Fibroblast of lung (primary cell): Measurements from ENCODE around the gene CLMP. TPM values are rescaled to one million over a fixed set of nuclear protein-coding genes. Genes with fewer than 3 reads are reported as not detected.

Source experiments
- DNase-seq, 2 donors: peaks; one replicate each; pipeline versions ENCODE4 v3.0.0 to v3.0.0-alpha.2; 2010; ENCODE audit warnings: low read depth in 2 of 2
- H2AFZ ChIP-seq: 2 replicates; pipeline ENCODE4 v1.5.1; 2012; ENCODE audit warnings: low read length, control low read depth, inconsistent platforms
- H3K27ac ChIP-seq: 2 replicates; pipeline ENCODE4 v1.5.1; 2011; ENCODE audit warnings: low read length, control low read depth; ENCODE audit not compliant: insufficient read depth
- H3K27me3 ChIP-seq: 2 replicates; pipeline ENCODE4 v1.5.1; 2011; ENCODE audit warnings: mild to moderate bottlenecking, low read length; ENCODE audit not compliant: control insufficient read depth, insufficient read depth
- H3K36me3 ChIP-seq: 2 replicates; pipeline ENCODE4 v1.5.1; 2011; ENCODE audit warnings: low read length; ENCODE audit not compliant: control insufficient read depth, insufficient read depth
- H3K4me1 ChIP-seq: 2 replicates; pipeline ENCODE4 v1.5.1; 2011; ENCODE audit warnings: low read length; ENCODE audit not compliant: control insufficient read depth, insufficient read depth; ENCODE audit errors: extremely low read depth
- H3K4me2 ChIP-seq: 2 replicates; pipeline ENCODE4 v1.5.1; 2011; ENCODE audit warnings: low read length, control low read depth; ENCODE audit not compliant: insufficient read depth; ENCODE audit errors: extremely low read depth
- H3K4me3 ChIP-seq, 4 experiments: fragments of 200-600 bp in 1 of 4; sonication (generic) in 1 of 4; replicated peaks in 1 of 4; 2 replicates each; pipeline ENCODE4 v1.5.1; 2011 to 2016; ENCODE audit warnings: low read length in 4 of 4, low read depth in 3 of 4, mild to moderate bottlenecking in 3 of 4, control low read depth in 2 of 4, inconsistent platforms in 1 of 4, mixed read lengths in 1 of 4; ENCODE audit not compliant: insufficient read depth in 1 of 4; ENCODE audit errors: control extremely low read depth in 1 of 4
- H3K79me2 ChIP-seq: 2 replicates; pipeline ENCODE4 v1.5.1; 2012; ENCODE audit warnings: mild to moderate bottlenecking, low read length, inconsistent platforms; ENCODE audit not compliant: control insufficient read depth, insufficient read depth
- H3K9ac ChIP-seq: 2 replicates; pipeline ENCODE4 v1.5.1; 2011; ENCODE audit warnings: mild to moderate bottlenecking, low read length, control low read depth; ENCODE audit not compliant: insufficient read depth
- H3K9me3 ChIP-seq: 2 replicates; pipeline ENCODE4 v1.5.1; 2012; ENCODE audit warnings: low read depth, low read length; ENCODE audit not compliant: control insufficient read depth, insufficient read depth
- H4K20me1 ChIP-seq: 2 replicates; pipeline ENCODE4 v1.5.1; 2011; ENCODE audit warnings: low read length; ENCODE audit not compliant: control insufficient read depth, insufficient read depth; ENCODE audit errors: extremely low read depth
- CTCF ChIP-seq, 2 donors: IDR thresholded peaks in 1 of 2; conservative IDR thresholded peaks in 1 of 2; 1 replicate in 1 of 2; 2 replicates in 1 of 2; pipeline ENCODE4 v1.5.1; 2011 to 2012; ENCODE audit warnings: low read length in 2 of 2, control low read depth in 1 of 2, inconsistent platforms in 1 of 2, low read depth in 1 of 2, mild to moderate bottlenecking in 1 of 2
- EZH2 ChIP-seq: IDR thresholded peaks from 2 replicates; pipeline ENCODE4 v1.5.1; 2012; ENCODE audit warnings: low read length, control low read depth, mild to moderate bottlenecking; ENCODE audit errors: missing control alignments
- polyA plus RNA-seq, 2 donors: library from polyadenylated mRNA; depleted of rRNA in 1 of 2; stranded (reverse) in 1 of 2; unstranded in 1 of 2; fragments of >200 nt; gene quantifications; 2 replicates each; pipeline ENCODE4 v1.2.1, GENCODE V29; 2011 to 2012; ENCODE audit warnings: missing spikeins in 1 of 2
- total RNA-seq: library from RNA; depleted of rRNA; stranded (reverse); fragments of >200 nt; gene quantifications from 2 replicates; pipeline ENCODE4 v1.2.1, GENCODE V29; 2014

The CLMP gene
- total and polyA plus RNA-seq, 2 donors (not counting 1 experiment from before 2014, with no cell fraction given): 107 to 243 TPM

DNA sequence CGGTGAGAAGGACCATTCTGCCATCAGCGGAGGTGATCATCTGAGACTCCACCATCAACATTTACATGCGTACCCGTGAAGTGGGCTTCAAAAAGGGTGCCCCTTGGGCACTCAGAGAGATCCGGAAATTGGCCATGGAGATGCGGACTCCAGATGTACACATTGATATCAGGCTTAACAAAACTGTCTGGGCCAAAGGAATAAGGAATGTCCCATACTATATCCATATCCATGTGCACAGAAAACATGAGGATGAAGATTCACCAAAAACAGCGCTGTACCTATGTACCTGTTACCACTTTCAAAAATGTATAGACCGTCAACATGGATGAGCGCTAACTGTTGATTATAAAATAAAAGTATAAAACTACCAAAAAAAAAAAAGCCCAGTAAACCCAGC is 143.9 kb downstream of the CLMP start:
- H3K9me3 ChIP-seq: no peaks in the 10 kb centered on the region
- H3K4me1 ChIP-seq: no peaks in the 10 kb centered on the region
- DNase-seq: no peak
- no peak for TF ChIP-seq EZH2
- TF ChIP-seq CTCF (conservative IDR thresholded peaks at IDR 0.05 in 1 of 2, IDR thresholded peaks at IDR 0.05 in 1 of 2; ENCODE audit: low read depth in 1 of 2, low read length in 2 of 2): no peak
- no peaks in the 10 kb centered on the region for H3K79me2 ChIP-seq
- H3K36me3 ChIP-seq: peaks cover 4% of the 10 kb centered on the region
- H3K4me3 ChIP-seq: no peak overlapping the region
- H3K27me3 ChIP-seq: no peaks in the 10 kb centered on the region
- peaks cover 2% of the 10 kb centered on the region for H4K20me1 ChIP-seq
- H2AFZ ChIP-seq: no peak overlapping the region
- H3K4me2 ChIP-seq: no peak overlapping the region
- H3K9ac ChIP-seq: no peak overlapping the region
- H3K27ac ChIP-seq: no peak overlapping the region

GRCh38 chr11:123047947-123048293 is 147.1 kb downstream of the CLMP start:
- Histone ChIP-seq H3K9ac (no peak overlapping the region), H3K27ac (no peak overlapping the region), H3K36me3 (no peaks in the 10 kb centered on the region), H3K79me2 (no peaks in the 10 kb centered on the region), H4K20me1 (no peaks in the 10 kb centered on the region), H3K4me1 (no peaks in the 10 kb centered on the region), H3K9me3 (no peaks in the 10 kb centered on the region), H3K4me3 (no peak overlapping the region), H3K4me2 (no peak overlapping the region), H3K27me3 (no peaks in the 10 kb centered on the region), H2AFZ (no peak overlapping the region)
- TF ChIP-seq EZH2 (no peak), CTCF (conservative IDR thresholded peaks at IDR 0.05 in 1 of 2, IDR thresholded peaks at IDR 0.05 in 1 of 2; ENCODE audit: low read depth in 1 of 2, low read length in 2 of 2) (no peak)
- DNase-seq: no peak

- Histone ChIP-seq H3K9me3 (no peaks in the 10 kb centered on the region), H3K4me1 (no peaks in the 10 kb centered on the region), H3K4me2 (no peak overlapping the region), H3K27ac (no peak overlapping the region), H3K36me3 (no peaks in the 10 kb centered on the region), H2AFZ (no peak overlapping the region), H3K4me3 (no peak overlapping the region), H3K27me3 (no peaks in the 10 kb centered on the region), H3K79me2 (no peaks in the 10 kb centered on the region), H4K20me1 (no peaks in the 10 kb centered on the region), H3K9ac (no peak overlapping the region)
- no peak for TF ChIP-seq EZH2
- no peak for TF ChIP-seq CTCF (conservative IDR thresholded peaks at IDR 0.05 in 1 of 2, IDR thresholded peaks at IDR 0.05 in 1 of 2; ENCODE audit: low read depth in 1 of 2, low read length in 2 of 2)
- no peak for DNase-seq
Observed at GRCh38 chr11:123047266-123047946, 147.6 kb downstream of the CLMP start.
